Activated gamma-delta T cell (primary cell): ENCODE measurements around the gene SPOPL.
"Not testable (repeated sequence)": the region's sequence is repeated elsewhere in the genome, so short reads cannot be mapped to it uniquely, and the experiment has no call there.

Experiments
- DNase-seq: peaks from one replicate; lab custom pipeline; 2025; lab: John Stamatoyannopoulos, UW
- total RNA-seq, 2 donors: gene quantifications; one replicate each; lab custom pipeline; 2026; lab: John Stamatoyannopoulos, UW

SPOPL gene
- total RNA-seq = 21.4 to 33.3 reads per million in 2 donors

DNA sequence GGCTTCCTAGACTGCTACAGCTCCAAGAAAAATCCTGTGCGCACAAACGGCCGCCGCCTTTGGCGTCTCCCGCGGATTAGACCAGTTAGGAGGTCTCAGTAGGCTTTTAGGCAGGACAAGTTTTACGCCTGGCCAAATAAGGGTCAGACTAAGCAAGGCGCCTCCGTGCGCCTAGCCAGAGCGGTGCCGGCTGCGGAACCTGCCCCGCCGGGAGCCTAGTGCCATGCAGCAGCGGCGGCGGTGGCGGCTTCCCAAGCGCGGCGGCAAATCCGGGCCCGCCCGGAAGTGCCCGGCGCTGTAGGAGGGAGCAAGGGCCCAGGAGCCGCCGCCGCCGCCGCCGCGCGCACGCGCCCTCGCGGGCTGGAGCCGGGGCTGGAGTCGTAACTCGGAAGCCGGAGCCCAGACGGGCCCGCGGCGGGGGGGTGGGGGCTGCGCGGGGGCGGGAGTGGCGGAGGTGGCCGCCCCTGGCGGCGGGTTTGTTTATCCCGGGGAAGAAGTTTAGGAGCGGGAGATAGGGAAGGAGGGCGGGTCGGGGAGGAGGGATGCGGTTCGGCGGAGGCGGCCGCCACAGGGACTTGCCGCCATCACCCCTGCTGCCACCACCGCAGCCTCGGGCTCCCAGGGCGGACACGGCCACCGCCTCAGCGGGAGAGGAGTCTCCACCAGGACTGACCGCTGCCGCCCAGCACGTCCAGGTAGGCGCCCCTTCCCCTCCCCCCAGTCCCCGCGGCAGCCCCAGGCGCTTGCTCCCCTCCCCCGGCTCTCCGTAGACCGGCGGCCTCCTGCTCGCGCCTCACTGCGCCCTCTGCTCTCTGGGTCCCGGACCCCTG lies at the start of gene SPOPL:
Gene SPOPL, plus strand, starts transcription at position 346 of the 830 bp plus-strand sequence. CDS start 48,447 bp downstream, outside the sequence.
- peak; percentile 86 for DNase-seq

DNA sequence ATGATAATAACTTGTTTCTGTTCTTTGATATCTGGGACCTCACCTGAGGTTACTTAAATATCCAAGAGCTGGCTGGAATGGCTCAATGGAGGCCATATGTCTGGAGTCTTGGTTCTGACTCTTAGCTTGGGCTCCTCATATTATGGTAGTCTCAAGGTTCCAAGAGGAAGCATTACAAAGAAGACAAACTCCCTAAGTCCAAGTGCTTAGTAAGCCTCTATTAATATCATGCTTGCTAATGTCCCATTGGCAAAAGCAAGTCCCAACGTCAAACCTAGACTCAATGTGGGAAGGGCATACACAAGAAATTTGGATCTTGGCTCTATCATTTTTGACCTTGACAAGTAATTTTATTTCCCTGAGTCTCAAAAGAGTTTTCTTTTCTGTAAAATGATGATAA lies 49.2 kb upstream of the SPOPL start:
- DNase-seq = no peak

DNA sequence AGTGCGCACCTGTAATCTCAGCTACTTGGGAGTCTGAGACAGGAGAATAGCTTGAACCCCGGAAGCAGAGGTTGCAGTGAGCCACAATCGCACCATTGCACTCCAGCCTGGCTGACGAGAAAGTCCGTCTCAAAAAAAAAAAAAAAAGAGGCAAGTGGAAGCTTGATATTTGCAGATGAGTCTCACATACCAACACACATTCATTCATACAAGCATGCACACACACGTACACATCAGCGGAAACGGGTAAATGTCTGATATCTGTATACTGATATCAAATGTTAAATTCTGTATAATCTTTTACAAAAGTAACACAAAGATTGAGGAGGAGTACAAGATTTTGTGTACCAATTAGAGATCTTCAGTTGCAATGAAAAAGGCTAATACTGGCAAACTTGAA lies 47.8 kb upstream of the SPOPL start:
- DNase-seq = no peak

DNA sequence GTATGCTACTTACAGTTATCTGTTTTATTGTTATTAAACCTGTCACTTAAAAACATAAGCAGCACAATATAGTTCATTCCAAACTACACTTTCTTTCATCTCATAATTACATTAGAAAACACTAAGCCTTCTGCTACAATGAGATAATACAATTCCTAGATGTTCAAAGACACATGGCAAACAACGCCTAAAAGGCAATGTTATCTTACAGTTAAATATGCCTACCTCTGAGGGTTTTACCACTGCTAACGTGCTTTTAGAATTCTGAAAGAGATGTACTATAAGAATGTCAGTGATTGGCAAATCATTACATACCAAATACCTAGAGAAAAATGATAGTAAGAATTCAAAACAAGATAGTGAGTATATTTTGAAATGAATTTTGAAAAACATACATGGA lies 46.8 kb upstream of the SPOPL start:
- DNase-seq = no peak

DNA sequence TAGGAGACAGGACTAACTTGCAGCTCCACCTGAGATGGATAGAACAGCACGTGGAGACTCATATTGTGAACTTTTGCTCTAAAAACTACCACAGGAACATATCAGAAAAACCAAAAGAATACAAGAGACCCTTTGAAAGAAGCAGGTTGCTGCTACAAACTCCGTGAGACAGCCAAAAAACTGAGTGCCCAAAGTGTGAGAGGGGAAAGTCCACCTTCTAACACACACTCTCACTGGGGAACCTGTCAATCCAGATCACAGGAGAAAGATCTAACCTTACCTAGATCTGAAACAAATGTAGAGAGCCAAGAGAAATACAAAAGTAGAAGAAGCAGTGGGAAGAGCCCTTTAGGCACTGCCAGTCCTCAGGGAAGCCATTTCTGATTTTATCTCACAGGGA lies 46.3 kb upstream of the SPOPL start:
- no peak for DNase-seq

DNA sequence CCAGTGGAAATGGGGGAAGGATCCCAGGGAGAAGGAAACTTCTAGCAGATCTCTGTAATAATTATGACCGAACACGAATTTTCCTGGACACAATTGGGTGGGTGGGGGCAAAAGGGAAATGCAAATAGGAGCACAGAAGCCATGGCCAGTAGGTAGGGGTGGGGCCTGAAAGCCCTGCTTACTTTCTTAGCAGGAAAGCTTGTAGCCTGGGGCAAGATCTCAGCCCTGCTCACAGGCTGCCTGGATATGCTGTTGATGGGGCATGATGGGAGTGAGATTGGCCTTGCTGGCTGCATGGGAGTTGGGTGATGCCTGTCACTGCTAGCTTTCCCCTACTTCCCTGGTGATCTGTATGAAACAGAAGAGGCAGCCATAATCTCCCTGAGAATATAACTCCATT lies 45.9 kb upstream of the SPOPL start:
- DNase-seq = no peak

DNA sequence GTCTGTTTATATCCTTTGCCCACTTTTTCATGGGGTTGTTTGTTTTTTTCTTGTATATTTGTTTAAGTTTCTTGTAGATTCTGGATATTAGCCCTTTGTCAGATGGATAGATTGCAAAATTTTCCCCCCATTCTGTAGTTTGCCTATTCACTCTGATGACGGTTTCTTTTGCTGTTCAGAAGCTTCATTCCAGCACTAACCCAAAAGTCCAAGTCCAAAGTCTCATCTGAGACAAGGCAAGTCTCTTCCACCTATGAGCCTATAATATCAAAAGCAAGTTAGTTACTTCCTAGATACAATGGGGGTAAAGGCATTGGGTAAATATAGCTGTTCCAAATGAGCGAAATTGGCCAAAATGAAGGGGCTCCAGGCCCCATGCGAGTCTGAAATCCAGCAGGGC lies 38.9 kb upstream of the SPOPL start:
- not testable (repeated sequence) for DNase-seq

DNA sequence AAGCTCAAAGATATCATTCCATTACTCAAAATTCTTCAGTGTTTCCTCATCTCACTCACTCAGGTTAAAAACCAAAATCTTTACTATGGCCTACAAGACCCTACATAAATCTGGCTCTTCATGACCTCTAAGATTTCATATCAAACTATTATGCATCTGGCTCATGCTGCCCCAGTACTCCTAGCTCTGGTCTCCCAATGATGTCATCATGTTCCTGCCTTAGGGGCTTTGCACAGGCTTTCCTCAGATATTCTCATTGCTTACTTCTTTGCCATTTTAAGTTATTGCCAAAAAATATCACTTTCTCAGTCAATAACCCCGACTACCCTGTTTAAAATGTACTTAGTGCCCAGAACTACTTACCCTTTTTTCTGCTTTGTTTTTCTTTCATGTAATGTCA lies 33.0 kb upstream of the SPOPL start:
- DNase-seq = no peak

DNA sequence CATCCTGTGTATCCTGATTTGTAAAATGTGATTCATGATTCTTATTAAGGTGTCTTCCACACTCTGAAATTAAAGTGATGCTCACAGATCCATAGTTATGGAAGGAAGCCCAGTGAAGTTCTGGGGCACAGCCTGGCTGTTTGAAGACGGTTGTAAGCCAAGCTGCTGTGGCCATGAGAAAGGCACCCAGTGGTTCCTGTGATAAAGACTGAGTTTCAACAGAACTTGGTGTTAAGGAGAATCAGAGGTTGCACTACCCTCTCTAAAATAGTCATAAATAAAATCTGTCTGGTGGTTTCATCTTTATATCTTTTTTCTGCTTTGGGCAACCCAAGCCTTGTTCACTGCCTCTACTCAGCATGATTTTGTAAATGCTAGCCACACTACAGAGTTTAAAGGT lies 32.2 kb upstream of the SPOPL start:
- no peak for DNase-seq

DNA sequence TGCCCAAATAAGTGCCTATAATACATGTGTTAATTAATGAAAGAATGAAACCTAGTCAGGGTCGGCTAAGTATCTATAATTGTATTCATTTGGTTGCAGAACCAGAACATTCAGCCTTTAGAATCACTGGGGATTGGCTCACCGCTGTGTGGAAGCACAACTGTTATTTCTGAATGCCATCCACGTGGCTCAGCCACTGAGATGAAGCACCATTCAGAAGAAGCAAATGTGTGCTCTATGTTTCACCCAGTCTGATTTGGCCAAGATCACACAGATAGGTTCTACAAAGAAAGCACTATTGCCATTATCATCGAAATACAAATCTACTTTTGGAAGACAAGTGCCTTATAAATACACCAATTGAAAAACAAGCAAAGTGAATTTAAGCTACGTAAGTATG lies 30.6 kb upstream of the SPOPL start:
- no peak for DNase-seq

DNA sequence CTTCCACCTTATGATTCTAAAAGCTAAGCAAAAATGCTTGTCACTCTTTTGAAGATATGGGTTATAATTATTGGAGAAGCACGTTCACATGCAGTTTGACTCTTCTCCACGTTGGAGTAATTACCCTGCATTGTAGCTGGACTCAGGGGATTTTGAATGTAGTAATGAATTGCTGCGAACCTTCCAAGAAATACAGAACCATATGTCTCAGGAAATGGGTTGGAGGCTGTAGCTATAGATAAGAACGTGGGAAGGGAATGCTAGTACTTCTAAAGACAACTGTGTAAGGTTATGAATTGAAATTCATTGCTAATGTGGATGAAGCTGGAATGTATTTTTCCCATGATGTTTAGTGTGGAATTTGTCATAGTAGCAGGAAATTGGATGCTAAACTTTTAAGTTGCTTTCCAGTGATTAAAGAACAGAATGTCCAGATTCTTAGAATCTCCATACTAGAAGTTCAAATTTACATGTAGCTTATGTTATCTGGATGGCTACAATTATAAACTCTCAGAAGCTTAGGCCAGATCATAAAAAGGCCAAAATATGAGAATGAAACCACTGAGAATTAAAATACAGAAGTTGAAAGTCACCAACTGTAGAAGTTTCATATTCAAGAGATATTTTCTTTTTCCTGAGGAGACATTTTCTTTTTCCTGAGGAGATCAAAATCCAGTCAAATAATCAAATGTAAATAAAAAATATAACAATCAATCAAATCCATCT lies 27.3 kb upstream of the SPOPL start:
- DNase-seq = no peak

DNA sequence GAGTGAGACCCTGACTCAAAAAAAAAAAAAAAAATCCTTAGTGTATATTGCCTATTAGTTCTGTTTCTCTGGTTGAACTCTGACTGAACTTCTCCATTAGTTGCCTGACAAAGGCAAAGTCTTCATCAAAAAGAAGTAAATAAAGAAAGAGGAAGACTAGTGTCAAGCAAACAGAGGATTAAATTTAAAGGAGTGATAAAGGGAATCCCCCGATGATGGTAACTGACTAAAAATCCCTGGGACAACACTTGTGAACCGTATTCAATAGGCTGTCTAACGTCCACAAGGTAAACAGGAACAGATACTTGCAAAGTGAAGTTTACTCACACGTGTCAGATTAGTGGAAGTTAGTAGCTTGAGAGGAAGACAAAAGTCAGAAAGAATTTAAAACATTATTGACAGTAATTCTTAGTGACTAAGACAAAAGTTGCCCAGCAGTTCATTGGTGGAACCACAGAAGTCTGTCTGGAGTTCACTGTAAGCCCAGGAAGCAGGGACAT lies 26.2 kb upstream of the SPOPL start:
- no peak for DNase-seq

DNA sequence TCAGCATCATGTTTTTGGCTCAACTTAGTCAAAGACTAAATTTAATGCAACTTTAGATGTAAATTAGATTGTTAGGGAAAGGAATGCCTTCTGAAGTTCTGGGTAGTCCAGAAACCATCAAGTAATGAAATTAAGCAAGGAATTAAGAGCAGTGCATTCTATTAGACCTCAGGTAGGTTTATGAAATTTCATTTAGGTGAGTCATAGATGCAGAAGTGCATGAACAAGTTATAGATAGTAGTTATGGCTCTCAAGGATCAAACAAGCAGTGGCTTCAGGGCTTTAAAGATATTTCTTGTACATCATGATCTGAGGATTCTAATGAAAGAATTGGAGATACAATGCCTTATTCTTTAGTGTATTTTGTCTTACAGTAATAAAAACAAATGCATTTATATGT lies 25.4 kb upstream of the SPOPL start:
- DNase-seq = no peak

DNA sequence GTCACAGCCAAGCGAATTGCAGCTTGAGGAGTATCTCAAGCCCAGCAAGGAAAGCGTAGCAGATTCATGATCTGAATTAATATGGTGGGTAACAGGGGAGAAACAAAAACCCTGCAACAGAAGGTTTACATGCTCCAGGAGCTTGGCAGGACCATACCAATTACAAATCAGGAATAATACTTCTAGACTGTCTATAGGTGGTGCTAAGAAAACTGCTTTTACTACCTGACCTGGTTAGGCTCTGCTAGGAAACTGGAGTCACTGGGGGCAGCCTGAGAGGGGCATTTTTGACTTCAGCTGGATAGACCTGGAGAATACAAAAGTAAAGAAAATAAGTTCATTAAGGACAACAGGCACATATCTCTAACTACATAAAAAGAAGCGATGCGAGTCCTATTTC lies 24.6 kb upstream of the SPOPL start:
- DNase-seq = no peak

DNA sequence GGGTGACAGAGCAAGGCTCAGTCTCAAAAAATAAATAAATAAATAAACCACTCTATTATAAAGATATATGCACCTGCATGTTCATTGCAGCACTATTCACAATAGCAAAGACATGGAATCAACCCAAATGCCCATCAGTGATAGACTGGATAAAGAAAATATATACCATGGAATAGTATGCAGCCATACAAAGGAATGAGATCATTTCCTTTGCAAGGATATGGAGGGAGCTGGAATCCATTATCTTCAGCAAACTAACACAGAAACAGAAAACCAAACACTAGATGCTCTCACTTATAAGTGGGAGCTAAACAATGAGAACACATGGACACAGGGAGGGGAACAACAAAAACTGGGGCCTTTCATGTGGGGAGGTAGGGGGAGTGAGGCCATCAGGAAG lies 18.8 kb upstream of the SPOPL start:
- not testable (repeated sequence) for DNase-seq

DNA sequence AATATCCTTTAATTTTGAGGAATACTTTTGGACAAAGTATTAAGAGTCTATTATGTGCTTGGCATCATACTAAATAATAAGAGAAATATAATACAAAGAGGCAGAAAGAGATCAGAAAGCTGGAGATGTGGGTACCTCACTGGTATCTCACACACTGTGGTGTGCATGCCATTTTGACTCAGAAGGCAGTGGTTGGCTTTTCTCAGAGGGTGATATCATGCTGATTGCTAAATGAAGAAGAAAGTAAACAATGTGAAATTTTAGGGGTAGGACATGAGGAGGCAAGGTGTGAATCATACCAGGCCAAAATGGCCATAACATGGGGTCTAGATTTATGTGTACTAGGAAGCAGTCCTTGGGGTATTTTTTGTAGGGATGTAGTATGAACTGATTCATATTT lies 16.6 kb upstream of the SPOPL start:
- no peak for DNase-seq

DNA sequence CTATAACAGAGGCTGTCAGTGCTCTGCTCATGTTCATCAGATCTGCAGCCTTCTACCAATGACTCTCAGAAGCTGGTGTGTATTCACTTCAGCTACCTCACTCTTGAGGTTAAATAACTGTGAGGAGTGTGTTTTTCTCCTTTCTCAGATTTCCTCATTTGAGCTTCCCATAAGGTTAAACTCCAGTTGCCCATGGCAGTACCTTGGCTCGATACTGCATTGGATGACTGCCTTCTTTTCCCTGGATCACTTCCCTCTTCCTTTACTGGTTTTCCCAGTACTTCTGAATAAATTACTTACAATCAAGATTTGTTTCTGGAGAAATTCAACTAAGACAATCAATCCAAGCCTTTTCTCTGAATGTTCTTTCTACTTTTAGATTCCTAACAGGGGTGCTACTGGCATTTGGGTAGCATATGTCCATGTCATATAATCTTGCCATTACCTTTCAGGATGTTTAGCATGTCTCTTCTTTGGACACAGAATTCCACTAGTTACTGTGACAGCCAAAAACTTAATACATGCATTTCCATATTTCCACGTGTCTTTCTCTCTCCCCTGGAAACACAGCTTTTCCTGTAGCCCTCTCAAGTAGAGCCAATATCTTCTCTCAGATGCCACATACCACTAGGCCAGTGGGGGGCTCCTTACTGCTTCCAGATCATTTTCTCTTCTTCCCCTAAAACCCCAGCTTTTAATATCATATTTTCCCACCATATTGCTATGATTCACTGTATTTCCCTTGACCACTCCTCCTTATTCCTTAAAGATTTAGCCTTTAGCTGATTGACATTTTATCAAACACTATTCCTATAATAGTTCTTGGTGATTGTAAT lies 15.0 kb upstream of the SPOPL start:
- DNase-seq = no peak

DNA sequence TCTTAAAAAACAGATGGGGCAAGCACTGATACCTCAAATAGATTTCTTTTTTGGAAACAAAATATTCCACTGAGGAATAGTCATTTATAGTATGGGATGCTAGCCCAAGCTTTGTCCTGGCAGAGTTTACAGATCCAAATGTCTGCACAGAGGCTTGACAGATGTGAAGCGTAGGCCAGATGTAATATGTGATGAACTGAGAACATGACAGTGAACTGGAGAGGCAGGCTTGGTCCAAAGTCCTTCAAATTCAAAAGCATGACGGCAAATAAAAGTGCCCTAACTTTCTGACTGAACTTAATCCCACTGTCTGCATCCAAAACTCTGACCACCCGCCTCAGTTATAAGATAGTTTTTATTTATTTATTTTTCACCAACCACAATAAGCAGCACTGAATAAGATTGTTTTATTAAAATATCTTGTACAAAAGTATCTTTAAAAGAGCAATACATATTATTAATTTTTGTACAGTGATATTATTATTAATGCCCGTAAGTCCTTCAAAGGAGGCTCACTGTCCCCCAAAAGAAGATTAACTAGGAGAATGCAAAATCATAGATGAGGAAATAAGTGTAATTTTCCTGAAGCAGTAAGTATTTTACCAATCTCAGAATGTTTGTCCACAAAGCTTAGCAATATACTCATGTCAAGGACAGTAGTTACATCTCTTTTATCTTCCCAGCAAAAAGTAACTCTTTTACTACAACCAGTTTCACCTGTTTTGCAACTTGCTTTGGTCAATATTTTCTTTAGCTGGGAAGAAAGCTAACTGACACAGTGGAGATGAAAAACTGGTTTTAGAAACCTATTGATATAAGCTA lies 10.7 kb upstream of the SPOPL start:
- no peak for DNase-seq

DNA sequence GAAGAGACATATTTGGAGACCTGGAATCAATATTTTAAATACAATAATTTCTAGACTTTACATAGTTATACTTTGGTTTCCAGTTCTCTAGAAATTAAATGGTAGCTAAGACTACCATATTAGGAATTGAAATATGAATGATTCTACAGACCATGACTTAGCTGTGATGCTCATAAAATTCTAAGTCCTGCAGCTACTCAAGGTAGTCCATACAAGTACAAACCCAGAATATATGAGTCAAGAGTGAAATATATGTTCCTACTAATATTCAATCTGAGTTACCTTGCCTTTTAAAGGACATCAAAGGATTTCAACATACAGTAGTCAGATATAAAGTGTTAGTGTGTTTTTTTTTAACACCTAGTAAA lies 10.1 kb upstream of the SPOPL start:
- no peak for DNase-seq

DNA sequence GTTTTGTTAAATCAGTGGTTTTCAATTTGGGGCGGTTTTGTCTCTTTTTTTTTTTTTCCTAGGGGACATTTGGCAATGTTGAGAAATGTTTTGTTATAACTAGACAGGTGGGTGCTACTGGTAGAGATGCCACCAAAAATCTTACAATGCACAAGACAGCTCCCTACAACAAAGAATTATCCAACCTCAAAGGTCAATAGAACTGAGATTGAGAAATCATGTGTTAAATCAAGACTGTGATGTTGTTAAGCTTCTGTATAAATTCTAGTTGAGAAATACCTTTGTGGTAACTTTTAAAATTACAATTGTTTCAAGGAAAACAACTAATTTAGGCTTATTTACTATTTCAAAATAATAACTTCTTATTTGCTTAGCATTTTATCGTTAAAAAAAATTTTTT lies 9.4 kb upstream of the SPOPL start:
- no peak for DNase-seq

DNA sequence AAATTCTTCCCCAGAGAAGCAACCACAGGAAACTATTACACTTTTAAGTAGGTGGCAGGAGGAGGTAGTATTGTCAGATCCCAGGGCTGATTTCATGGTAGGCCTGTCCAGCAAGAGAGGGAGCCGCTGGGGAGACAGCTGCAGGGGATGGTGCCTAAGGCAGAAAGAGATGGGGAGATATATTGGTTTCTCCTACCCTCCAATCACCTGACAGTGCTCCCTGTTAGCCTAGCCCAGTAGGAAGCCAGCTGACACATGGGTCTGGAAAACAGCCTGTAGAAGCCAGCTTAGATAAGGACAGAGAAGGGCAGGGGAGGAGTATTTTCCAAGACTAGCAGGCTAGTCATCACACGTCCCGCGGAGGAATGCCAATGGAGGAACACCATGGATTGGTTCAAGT lies 8.2 kb upstream of the SPOPL start:
- no peak for DNase-seq
